Stimulated activated CD8-positive, alpha-beta memory T cell treated with anti-CD3 and anti-CD28 coated beads, Interleukin-7, amount 100 ng/mL, for 4 hours (primary cell): ENCODE data around the gene SERPINA12.
A peak's percentile ranks its signal among the peaks of the same experiment; 100 is the strongest.

Source experiments
- DNase-seq, 2 donors: peaks; one replicate each; pipeline ENCODE4 v3.0.0-alpha.2; 2020; ENCODE audit warnings: low read depth in 2 of 2

The SERPINA12 gene, protein sequence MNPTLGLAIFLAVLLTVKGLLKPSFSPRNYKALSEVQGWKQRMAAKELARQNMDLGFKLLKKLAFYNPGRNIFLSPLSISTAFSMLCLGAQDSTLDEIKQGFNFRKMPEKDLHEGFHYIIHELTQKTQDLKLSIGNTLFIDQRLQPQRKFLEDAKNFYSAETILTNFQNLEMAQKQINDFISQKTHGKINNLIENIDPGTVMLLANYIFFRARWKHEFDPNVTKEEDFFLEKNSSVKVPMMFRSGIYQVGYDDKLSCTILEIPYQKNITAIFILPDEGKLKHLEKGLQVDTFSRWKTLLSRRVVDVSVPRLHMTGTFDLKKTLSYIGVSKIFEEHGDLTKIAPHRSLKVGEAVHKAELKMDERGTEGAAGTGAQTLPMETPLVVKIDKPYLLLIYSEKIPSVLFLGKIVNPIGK

DNA sequence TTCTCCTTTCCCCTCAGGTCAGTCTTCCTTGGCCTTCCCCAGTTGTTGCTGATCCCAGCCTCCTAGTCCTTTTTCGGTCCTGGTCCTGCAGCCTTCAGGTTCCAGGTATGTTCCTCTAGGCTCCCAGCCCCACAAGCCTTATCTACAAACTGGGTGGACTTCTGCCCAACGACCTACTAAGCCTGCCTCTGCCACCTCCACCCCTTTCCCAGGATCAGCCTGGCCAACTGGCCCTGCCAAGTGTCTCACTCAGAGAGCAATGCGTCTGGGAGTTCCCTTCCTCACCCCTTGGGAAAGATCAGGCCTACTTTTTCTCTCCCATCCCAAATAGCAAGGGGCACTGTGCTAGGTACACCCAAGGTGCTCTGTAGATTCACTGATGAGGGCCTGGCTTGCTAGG lies at the start of gene SERPINA12:
Gene SERPINA12 (minus strand): TSS at position 114 of the 400 bp plus-strand sequence. CDS start 11,072 bp downstream, outside the sequence.
- DNase-seq, result no peak

DNA sequence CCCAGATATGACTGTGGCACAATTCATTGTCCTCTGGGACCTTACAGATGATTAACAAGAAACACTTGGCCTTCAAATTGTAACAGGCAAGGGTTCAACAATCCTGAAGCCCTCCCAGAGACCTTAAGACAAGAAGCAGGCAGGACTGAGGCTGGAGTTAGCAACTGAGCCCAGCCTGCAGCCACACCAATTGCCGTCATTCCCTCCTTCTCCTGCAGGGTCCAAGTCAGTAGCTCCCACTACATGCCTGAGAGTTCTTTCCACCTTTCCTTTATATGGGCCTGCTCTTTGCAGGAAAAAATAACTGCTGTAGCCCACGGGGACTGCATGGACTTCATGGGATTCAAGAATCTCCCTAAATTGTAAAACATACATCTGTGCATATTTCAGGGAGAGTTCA lies 49.6 kb upstream of the SERPINA12 start:
- DNase-seq, result no peak

DNA sequence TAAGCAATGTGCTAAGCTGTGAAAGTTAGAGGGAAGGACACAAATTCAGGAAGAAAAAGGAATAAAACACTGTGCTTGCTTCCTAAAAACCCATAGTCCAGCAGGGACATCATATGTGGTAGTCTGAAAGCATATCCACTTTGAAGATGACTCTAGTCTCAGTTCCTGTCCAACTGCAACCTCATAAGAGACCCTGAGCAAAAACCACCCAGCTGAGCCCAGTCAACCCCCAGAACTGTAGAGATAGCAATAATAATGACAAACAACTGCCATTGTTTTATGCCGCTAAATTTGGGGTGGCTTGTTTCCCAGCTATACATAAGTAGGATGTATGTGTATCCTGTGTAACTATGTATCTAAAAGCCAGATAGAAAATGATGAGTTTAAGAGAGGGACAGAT lies 48.1 kb upstream of the SERPINA12 start:
- no peak for DNase-seq

DNA sequence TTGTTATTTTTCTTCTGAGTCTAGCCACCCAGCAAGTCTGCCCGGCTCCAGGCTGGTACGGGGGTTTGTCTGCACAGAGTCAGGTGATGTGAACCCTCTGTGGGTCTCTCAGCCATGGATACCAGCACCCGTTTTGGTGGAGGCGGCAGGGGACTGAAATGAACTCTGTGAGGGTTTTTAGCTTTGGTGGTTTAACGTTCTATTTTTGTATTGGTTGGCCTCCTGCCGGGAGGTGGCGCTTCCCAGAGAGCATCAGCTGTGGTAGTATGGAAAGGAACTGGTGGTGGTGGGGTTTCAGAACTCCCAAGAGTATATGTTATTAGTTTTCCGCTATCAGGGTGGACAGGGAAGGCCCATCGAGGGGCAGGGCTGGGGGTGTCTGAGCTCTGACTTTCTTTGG lies 46.7 kb upstream of the SERPINA12 start:
- DNase-seq, result no peak

DNA sequence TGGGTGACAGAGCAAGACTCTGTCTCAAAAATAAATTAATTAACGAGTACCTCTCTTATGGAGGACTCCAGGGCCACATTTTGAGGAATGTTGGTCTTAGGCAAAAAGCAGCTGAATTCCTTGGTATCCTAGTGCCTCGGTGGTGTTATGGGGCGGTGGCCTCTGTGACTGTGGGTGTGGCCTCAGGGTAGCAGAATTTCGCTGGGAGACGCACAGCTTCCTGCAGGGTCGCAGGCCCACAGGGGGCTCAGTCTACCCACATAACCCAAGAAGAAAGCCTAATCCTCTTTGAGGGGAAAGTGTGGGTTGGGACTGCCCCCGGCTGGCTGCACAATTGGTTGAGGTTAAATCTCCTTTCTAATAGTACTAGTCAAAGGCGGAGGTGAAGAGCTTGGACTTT lies 40.8 kb upstream of the SERPINA12 start:
- DNase-seq, result no peak

DNA sequence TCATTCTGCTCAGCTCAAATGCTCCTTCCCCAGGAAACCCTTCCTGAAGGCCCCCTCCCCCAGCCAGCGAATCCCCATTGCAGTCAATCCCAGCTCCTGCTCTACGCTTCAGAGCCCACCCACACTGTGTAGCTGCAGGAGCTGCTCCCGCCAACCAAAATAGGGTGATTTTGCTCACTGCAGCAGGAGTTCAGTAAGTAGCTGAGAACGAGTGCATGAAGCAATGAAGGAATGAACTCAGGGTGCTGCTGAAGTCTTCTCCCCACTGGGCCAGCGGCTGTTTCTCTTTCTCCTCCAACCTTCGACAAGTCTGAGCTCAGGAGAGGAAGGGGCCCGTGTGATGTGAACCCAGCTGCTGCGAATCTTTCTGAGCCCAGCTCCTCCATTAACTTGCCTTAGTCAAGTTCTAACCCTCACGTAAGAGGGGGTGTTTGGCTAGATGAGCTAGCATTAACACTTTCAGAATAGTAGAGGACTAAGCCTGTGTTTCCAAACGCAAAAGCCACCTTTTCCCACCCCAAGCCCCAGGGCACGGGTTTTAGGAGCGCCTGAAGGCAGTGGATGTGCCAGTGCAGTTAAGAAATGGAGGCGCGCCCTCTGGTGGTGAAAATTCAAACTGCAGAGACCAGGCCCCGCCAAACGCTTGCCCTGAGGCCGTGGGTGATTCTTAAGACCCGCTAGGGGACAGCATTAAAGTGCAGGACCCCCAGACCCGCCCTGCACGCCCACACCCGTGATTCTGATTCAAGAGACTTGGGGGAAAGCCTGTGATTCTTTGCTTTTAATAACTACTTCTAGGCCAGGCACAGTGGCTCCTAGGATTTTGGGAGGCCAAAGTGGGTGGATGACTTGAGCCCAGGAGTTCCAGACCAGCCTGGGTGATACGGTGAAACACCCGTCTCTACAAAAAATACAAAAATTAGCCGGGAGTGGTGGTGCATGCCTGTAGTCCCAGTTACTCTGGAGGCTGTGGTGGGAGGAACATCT lies 40.0 kb upstream of the SERPINA12 start:
- DNase-seq, result peak; percentile 6 to 13

DNA sequence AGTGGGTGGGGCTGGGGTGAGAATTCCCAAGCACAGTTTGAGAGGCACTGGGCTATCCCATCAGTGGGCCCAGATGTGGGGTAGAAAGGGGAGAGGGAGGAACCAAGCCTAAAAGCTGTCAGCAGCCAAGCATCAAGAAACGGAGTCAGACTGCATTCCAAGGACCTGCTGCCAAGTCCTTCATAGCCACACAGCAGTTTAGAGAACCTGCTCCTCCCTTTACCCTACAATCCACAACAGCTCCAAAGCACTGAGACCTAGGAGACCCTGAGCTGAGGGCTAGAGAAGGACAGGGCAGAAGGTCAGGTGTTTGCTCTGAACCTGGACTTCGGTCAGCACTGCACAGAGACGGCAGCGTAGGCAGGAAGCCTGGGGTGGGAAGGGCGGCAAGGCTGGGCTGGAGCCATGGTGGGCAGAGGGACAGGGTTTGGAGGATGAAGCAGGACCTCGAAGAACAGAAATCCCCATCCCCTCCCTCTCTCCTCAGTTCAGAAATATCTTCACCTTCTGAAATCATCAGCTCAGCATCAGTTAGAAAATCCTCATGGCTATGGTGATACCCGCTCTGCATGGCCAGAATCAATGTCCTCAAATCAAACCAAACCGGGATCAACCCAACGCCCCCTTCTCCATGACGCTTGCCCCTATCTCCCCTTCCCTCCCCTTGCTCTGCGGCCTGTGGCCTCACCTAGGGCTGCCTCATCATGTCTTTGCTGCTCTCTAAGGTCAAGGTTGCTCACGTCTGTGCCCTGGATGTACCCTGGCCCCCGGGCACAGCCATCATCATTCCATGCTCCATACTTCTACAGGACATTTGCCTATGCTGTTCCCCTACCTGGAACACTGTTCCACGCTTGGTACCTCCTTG lies 39.1 kb upstream of the SERPINA12 start:
- no peak for DNase-seq

DNA sequence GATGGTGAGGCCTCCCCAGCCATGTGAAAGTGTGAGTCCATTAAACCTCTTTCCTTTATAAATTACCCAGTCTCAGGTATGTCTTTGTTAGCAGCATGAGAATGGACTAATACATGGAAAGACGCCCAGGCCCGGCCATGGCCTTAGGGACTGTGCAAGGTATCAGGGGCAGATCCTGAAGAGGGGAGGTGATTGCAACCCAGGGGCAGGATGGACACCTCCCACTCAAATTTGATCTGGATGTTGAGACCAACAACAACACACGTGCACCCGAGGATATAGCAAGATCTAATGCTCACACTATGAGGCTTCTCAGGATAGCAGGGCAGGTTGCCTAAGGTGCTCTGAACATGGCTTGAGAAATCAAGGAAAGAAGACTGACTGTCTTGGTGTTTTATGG lies 38.5 kb upstream of the SERPINA12 start:
- DNase-seq, result no peak

DNA sequence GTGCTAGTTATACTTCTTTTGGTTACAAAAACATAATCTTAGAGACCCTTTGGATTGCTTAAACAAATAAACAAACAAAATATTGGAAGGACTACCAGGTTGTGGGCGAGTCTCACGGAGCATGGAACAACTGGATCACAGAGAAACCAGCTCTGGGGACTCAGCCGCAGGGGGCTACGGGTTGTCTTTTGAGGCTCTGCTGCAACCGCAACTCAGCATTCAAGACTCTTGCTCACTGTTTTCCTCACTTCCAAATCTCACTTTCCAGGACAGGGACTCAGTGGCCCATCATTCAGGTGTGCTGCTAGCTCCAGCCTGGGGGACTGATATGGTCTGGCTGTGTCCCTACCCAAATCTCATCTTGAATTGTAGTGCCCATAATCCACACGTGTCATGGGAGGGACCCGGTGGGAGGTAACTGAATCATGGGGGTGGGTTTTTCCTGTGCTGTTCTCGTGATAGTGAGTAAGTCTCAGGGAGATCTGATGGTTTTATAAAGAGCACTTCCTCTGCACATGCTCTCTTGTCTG lies 37.9 kb upstream of the SERPINA12 start:
- DNase-seq, result no peak

DNA sequence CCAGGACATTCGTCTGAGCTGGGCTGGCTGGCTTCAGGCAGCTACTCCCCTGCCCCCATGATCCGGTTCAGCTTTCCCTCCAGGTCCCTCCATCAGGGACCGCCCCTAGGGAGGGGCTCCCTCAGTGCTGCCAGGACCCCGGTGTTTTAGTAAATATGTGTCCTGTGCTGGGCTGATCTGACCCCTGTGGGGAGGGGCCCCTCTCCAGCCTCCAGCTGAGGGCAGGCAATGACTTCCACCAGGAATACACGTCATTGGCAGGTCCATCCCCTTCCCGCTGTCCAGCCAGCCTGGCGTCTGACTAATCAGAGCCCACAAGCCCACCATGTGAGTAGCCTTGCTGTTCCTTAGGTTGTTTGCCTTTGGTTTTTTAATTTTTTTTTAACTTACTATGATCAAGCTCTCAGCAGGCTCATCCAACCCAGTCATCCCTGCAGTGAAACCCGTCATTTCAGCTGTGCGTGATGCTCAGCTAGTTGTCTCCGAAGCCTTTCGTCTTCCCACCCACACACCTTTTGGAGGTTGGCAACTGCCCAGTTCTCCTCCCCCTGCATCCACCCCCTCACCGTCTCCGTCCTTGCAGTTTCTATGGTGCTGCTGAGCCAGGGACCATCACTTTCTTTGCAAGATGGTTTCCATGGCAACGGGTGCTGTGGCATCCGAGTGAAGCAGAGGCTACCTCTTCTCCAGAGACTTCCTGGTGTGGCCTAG lies 36.0 kb upstream of the SERPINA12 start:
- DNase-seq, result no peak

DNA sequence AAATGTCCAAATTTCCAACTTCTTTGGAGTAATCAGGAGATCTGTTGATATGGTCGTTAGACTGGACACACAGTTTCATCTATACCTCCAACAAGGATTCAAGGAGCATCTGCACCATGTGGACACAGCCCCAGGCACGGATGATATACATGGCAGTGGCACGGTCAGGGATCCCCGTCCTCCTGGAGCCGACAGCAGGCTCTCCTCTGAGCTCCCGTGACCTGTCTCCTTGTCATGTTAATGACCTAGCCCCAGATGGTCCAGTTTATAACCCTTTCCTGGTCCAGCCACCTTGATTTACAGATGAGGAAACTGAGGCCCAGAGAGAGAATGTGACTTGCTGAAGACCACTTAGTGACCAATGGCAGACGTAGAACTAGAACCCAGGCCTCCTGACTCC lies 35.5 kb upstream of the SERPINA12 start:
- no peak for DNase-seq

DNA sequence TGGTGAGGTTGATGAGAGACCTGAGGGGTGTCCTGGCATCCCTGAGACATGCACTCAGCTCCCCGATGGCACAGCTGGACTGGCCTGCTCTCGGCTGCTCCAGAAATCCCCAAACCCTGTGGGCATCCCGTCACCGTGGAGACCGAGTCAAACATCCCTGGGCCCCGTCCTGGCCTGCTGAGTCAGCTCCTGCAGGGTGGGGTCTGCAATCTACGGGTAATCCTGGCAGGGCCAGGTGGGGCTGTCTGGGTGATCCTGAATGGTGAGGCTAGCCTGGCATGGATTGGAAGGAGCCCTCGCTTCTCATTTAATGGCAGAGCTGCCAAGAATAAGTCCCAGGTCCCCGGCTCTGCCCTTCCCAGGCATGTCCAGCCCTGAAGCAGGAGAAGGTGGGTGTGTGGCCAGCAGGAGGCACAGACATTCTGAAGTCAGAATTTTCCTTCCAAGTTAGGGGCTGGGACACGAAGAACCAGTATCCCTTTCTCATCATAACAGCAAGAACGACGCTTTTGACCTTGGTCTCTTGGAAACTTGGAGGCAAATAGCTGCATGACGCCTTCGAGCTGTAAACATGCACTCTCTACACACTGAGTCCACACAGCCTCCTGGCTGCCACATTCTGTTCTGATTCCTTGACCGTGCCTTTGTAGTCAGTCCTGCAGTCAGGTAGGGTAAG lies 34.3 kb upstream of the SERPINA12 start:
- no peak for DNase-seq

DNA sequence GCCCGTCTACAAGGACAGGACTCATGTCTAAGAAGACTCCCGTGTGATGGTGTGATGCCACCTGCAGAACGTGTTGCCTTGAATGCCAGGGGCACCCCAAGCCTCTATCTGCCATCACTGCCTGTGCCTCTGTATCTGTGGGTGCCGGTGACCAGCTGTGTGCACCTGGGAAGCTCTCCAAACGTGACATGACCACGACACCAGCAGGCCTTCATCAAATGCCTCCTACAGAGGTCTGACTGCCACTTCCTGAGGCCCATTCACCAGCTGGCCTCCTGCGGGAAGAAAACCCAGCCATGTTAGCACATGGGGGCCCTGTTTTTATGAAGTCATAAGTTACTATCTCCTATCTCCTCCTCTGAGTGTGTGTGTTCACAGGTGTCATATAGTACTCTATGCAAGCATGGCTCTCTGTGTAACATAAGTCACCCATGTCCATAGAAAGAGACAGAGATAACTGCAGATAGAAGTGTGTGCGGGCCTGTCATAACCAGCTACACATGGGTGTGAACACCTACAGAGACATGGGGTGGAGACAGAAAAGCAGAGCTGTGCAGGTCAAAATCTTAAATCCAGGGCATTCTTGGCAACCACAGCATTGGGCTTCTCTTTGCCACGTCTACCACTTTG lies 33.7 kb upstream of the SERPINA12 start:
- DNase-seq, result no peak

DNA sequence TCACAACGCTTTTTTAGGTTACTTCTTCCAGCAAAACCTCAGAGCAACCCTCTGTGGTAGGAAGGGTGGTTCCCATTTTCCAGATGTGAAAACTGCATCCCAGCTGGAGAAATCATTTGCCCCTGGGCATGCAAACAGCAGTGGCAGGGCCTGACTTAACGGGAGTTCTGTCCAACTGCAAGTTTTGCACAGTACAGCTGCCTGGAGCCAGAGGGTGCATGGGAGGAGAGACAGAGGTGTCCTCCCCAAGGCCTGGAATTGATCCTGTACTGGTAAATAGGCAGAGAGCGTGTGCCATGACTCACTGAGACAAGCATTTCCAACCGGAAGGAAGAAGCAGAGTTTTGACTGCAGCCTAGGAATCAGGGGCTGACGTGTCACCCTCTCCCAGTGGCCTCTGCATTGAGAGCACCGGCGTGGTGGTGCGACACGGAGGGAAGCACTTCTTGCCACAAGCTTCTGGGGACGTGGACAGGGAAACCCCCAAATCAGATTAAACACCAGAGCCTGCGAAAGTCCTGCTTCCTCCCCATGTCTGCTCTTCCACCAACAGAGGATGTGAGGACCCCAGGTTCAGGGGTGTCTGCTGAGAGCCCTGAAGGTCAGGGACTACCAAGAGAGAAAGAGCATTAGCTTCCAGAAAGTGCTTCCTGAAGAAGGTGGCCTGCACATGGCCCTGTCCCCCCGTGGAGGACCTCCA lies 33.0 kb upstream of the SERPINA12 start:
- DNase-seq, result no peak

DNA sequence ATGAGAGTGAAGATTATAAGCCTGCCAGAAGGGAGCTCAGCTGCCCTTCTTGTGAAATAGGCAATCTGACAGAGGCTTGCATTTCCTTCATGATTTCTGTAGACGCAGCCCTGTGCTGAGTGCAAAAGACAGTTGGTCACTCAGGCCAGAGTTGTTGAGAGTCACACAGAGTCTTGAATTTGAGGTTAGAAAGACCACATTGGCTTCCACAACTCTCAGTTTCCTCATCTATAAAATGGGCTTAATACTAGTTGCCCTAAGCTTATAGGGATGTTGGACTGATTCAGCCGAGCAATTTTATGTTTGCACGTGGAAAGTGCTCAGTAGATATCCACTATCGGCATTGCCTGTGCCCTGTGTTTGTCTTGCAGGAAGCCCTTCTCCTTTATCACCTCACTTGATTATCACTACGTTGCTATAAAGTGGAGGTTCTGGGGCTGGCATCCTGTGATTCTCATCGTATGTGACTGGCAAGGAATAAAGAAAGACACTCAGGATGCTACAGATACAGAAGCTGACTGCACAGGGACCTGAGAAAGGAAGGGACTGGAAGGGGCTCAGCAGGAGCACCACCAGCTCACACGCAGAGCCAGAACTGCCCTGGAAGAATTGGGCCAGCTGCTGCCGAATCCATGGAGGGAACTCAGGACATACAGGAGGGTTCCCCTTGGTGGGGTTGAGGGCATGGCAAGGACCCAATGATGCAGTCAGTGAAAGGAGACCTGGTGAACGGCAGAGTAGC lies 32.1 kb upstream of the SERPINA12 start:
- DNase-seq, result no peak

DNA sequence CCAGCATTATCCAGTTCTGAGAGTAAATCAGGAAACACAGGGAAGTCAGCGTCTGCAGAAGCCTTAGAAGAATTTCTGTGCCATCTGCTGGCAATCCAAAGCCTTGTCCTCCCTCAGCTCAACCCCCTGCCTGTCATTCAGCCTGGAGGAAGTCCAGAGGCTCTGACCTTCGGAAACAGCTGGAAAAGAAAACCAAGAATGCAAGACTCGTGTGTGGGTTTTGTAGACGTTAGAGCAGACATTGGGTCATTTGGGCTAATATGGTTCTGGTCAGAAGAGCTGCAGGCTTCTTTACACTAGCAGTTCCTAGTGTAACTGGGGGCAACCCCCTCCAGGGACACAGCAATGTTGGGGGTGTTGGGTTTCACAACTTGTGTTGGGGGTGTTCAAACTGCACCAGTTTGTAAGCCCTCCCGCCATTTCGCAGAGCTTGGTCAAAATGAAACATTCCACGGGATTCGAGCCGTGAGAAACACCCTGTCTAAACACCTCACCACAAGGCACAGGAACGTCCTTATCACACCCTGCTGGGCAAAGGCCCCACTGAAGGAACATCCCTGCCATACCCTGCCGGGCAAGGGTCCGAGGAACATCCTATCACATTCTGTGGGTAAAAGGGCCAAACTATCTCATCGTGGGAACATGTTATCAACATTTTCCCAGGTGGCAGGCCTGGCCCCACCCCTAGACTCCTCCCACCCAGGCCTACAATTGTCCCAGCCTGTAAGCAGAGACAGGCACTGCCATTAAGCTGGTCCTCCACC lies 30.9 kb upstream of the SERPINA12 start:
- DNase-seq, result no peak

DNA sequence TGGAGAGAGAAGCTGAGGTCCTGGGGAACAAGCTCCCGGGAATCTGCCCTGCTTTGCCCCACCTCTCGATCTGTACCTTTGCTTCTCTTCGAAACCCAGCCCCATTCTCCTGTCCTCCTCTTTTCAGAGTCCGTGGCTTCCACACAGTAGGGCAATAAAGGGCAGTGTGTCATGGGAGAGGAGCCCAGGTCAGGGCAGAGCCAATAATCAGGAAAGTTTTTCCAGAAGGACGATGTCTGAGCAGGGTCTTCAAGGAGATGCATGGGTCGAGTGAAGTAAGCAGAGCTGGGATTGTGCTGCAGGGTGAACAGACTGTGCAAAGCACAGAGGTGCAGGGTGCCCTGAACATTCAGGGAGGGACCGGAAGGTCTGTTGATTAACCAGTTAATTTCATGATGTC lies 29.9 kb upstream of the SERPINA12 start:
- no peak for DNase-seq
